ENCODE results near the gene TNFSF18.
"Not testable (repeated sequence)": the region's sequence is repeated elsewhere in the genome, so short reads cannot be mapped to it uniquely, and the experiment has no call there.

The TNFSF18 gene, protein sequence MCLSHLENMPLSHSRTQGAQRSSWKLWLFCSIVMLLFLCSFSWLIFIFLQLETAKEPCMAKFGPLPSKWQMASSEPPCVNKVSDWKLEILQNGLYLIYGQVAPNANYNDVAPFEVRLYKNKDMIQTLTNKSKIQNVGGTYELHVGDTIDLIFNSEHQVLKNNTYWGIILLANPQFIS

DNA sequence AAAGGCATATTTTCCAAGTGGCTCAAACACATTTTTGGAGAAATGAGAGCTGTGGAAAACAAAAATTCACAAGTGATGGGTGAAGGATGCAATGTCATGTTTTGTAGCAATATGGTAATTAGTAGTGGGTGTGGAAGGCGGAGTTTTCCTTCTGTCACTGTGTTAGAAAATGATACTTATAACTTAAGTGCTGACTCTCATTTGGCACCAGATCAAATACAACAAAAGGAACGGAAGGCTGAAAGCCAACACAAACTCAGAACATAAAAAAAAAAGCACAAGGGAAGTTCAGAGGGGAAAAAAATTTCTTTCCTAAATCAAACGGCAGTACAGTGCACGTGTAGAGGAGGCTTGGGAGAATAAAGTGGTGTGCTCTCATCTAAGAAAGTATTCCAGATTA, at the start of gene TNFSF18:
Gene TNFSF18 (minus strand): TSS at position 77 of the 400 bp plus-strand sequence. CDS start 45 bp downstream, at position 32.
- H3K9ac ChIP-seq (ENCODE audit: low read length) = no peak within 1 kb of the TSS
- H3K27ac ChIP-seq (ENCODE audit: low read depth, low read length) = no peak within 1 kb of the TSS
- no peaks in the 10 kb centered on the region for H3K4me1 ChIP-seq (ENCODE audit: control insufficient read depth, insufficient read depth, low read length)

DNA sequence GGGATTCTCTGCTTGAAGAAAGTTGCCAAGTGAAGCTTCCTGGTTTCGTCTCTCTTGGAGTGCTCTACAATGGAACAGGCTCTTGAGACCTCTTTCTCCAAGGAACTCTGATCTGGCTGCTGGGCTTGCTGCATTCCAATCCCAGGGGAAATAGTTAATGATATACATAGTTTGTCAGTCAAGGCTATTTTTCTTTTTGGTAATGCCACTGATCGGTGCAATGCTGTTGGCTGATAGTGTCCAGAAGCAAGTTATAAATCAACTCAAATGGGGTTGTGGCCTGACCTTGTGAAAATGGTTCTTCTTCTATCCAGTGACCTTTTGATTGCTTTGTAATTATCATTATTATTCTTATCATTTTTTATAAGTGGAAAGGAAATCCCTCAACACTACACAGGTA, 48.4 kb upstream of the TNFSF18 start:
- Histone ChIP-seq H3K9ac (ENCODE audit: low read length) (no peak overlapping the region), H3K27ac (ENCODE audit: low read depth, low read length) (no peak overlapping the region), H3K36me3 (ENCODE audit: control insufficient read depth, insufficient read depth, low read length) (no peaks in the 10 kb centered on the region), H3K4me1 (ENCODE audit: control insufficient read depth, insufficient read depth, low read length) (no peaks in the 10 kb centered on the region), H3K27me3 (ENCODE audit: control insufficient read depth, insufficient read depth, low read length) (no peaks in the 10 kb centered on the region), H3K4me3 (ENCODE audit: low read depth, low read length) (no peak overlapping the region), H3K9me3 (ENCODE audit: control insufficient read depth, insufficient read depth, low read depth, low read length) (peaks cover 5% of the 10 kb centered on the region; the same call in 1 of the 2 replicates)

More for the DNA sequence above, at the start of gene TNFSF18:
- no peaks in the 10 kb centered on the region for H3K36me3 ChIP-seq (ENCODE audit: control insufficient read depth, insufficient read depth, low read length)
- no peaks in the 10 kb centered on the region for H3K27me3 ChIP-seq (ENCODE audit: control insufficient read depth, insufficient read depth, low read length)
- H3K4me3 ChIP-seq (ENCODE audit: low read depth, low read length) = no peak within 1 kb of the TSS
- no peaks in the 10 kb centered on the region for H3K9me3 ChIP-seq (ENCODE audit: control insufficient read depth, insufficient read depth, low read depth, low read length)

DNA sequence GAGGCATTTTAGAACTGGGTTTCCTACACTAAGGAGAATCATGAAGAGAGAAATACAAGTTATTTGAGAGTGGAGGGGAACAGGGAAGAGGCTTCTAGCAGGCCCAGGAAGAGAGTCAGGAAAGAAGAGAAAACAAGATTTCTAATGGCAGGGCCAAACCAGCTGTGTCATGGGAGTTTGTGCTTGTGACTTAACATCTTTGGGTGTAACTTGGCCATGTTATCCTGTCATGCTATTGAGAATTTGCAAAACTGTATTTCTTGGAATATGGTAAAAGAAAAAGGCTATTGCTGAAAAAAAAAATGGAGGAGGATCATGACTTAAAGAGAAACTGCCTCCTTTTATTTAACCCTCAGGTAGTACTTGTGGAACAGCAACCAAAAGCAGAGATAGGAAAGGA, 47.4 kb upstream of the TNFSF18 start:
- Histone ChIP-seq H3K27me3 (ENCODE audit: control insufficient read depth, insufficient read depth, low read length) (no peaks in the 10 kb centered on the region), H3K36me3 (ENCODE audit: control insufficient read depth, insufficient read depth, low read length) (no peaks in the 10 kb centered on the region), H3K4me1 (ENCODE audit: control insufficient read depth, insufficient read depth, low read length) (no peaks in the 10 kb centered on the region), H3K9me3 (ENCODE audit: control insufficient read depth, insufficient read depth, low read depth, low read length) (no peaks in the 10 kb centered on the region; the same call in 1 of the 2 replicates), H3K9ac (ENCODE audit: low read length) (no peak overlapping the region), H3K4me3 (ENCODE audit: low read depth, low read length) (no peak overlapping the region), H3K27ac (ENCODE audit: low read depth, low read length) (no peak overlapping the region)

DNA sequence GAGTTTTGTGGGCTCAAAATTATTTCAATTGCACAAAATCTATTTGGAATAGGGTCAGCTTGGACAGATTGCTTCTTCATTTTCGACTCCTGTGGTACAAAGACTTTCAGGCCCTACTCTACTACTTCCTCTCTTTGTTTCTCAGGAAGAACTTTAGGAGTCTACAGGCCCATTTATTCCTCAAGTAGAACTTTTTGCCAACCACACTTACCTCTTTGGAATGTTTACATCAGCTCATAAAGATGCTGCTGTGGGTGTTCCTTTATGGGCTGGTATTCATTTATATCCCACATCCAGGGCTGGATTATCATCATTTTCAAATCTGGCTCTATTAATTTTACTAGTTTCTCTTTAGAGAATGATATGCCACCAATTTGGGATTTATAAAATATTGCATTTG, 46.3 kb upstream of the TNFSF18 start:
- Histone ChIP-seq H3K9ac (ENCODE audit: low read length) (no peak overlapping the region), H3K36me3 (ENCODE audit: control insufficient read depth, insufficient read depth, low read length) (no peaks in the 10 kb centered on the region), H3K27me3 (ENCODE audit: control insufficient read depth, insufficient read depth, low read length) (no peaks in the 10 kb centered on the region), H3K4me3 (ENCODE audit: low read depth, low read length) (no peak overlapping the region), H3K27ac (ENCODE audit: low read depth, low read length) (no peak overlapping the region), H3K4me1 (ENCODE audit: control insufficient read depth, insufficient read depth, low read length) (no peaks in the 10 kb centered on the region), H3K9me3 (ENCODE audit: control insufficient read depth, insufficient read depth, low read depth, low read length) (no peaks in the 10 kb centered on the region)

DNA sequence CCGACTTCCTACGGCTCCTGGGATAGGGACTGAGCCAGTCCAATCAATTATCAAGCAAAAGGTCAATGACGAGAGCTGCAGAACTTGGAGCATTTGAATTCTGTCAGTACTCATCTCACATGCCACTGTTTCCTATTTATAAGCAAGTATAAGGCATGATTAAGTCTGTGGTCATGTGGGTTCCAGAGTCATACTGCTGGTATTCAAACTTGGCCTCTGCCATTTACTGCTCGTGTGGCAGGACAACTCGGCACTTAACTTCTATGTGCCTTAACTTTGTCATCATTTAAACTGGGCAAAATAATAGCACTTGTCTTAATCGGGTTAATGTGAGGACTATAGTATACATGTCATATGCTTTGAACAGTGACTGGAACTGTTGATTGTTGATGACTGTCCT, 44.9 kb upstream of the TNFSF18 start:
- H3K27ac ChIP-seq (ENCODE audit: low read depth, low read length) = no peak overlapping the region
- H3K9me3 ChIP-seq (ENCODE audit: control insufficient read depth, insufficient read depth, low read depth, low read length) = no peaks in the 10 kb centered on the region
- H3K27me3 ChIP-seq (ENCODE audit: control insufficient read depth, insufficient read depth, low read length) = no peaks in the 10 kb centered on the region
- H3K36me3 ChIP-seq (ENCODE audit: control insufficient read depth, insufficient read depth, low read length) = no peaks in the 10 kb centered on the region
- H3K4me3 ChIP-seq (ENCODE audit: low read depth, low read length) = no peak overlapping the region
- no peak overlapping the region for H3K9ac ChIP-seq (ENCODE audit: low read length)
- no peaks in the 10 kb centered on the region for H3K4me1 ChIP-seq (ENCODE audit: control insufficient read depth, insufficient read depth, low read length)

DNA sequence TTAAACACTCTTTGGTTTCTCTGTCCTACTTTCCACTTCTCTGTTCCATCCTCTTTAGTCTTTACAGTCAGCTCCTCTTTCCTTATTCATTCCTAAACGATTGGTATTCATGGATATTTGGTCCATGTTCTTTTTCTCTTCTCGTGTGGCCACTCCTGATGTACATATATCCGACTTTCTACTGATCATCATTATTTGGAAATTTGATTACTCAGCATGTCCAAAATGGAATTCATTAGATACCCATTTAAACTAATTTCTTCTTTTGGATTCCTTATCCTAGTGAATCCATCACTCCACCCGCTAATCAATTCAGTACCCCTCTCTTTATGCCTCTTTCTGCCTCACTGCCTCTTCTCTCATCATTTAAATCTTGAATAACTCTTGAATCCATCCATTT, 43.8 kb upstream of the TNFSF18 start:
- Histone ChIP-seq H3K9me3 (ENCODE audit: control insufficient read depth, insufficient read depth, low read depth, low read length) (no peaks in the 10 kb centered on the region), H3K9ac (ENCODE audit: low read length) (no peak overlapping the region)

DNA sequence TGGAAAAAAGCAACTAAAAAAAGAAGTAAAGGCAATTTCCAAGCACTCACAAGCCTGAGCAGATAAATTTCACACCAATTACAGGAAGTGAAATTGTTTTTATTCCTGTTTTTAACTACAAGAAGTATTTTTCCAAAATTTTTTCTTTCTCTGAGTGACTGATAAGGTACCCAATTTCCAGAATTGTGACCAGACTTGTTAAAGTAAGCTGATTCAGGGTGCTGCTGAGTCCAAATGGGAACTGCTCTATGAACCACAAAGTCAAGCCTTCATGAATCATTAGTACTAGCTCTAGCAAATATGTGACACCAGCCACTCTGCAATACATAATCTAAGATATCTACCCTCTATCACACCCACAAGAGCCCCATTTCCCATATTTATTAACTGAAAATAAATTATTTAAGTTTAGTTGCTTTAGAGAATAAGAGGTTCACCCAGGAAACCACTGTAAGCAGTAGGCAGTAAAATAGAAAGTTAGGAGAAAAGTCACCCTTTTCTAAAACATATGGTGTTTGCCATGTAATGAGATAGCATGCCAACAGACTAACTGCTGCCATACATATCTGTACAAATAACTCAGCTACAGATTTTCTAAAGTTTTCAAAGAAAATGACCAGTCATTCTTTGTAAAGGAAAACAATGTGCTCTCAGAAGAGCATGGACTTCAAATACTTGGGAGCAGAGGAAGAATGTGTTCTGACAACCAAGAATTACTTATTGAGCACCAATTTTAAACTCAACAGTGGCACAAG, 43.1 kb upstream of the TNFSF18 start:
- Histone ChIP-seq H3K27me3 (ENCODE audit: control insufficient read depth, insufficient read depth, low read length) (no peaks in the 10 kb centered on the region), H3K36me3 (ENCODE audit: control insufficient read depth, insufficient read depth, low read length) (no peaks in the 10 kb centered on the region), H3K9me3 (ENCODE audit: control insufficient read depth, insufficient read depth, low read depth, low read length) (no peaks in the 10 kb centered on the region), H3K27ac (ENCODE audit: low read depth, low read length) (no peak overlapping the region), H3K4me3 (ENCODE audit: low read depth, low read length) (no peak overlapping the region), H3K9ac (ENCODE audit: low read length) (no peak overlapping the region), H3K4me1 (ENCODE audit: control insufficient read depth, insufficient read depth, low read length) (no peaks in the 10 kb centered on the region)

More for the DNA sequence above, 43.8 kb upstream of the TNFSF18 start:
- no peak overlapping the region for H3K4me3 ChIP-seq (ENCODE audit: low read depth, low read length)
- H3K27ac ChIP-seq (ENCODE audit: low read depth, low read length) = no peak overlapping the region
- H3K4me1 ChIP-seq (ENCODE audit: control insufficient read depth, insufficient read depth, low read length) = no peaks in the 10 kb centered on the region
- H3K27me3 ChIP-seq (ENCODE audit: control insufficient read depth, insufficient read depth, low read length) = no peaks in the 10 kb centered on the region
- H3K36me3 ChIP-seq (ENCODE audit: control insufficient read depth, insufficient read depth, low read length) = no peaks in the 10 kb centered on the region

DNA sequence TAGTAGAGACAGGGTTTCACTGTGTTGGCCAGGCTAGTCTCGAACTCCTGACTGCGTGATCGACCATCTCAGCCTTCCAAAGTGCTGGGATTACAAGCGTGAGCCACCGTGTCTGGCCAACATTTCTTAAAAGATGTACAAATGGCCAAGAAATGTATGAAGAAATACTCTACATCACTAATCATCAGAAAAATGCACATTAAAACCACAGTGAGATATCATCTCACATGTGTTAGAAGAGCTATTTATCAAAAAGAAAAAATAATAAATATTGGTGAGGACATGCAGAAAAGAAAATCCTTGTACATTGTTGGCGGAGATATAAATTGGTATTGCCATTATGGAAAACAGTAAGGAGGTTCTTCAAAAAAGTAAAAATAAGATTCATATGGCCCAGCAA, 33.6 kb upstream of the TNFSF18 start:
- Histone ChIP-seq H3K9ac (ENCODE audit: low read length) (no peak overlapping the region), H3K27me3 (ENCODE audit: control insufficient read depth, insufficient read depth, low read length) (no peaks in the 10 kb centered on the region; the same call in 1 of the 2 replicates), H3K27ac (ENCODE audit: low read depth, low read length) (no peak overlapping the region), H3K4me3 (ENCODE audit: low read depth, low read length) (no peak overlapping the region), H3K36me3 (ENCODE audit: control insufficient read depth, insufficient read depth, low read length) (no peaks in the 10 kb centered on the region), H3K4me1 (ENCODE audit: control insufficient read depth, insufficient read depth, low read length) (no peaks in the 10 kb centered on the region), H3K9me3 (ENCODE audit: control insufficient read depth, insufficient read depth, low read depth, low read length) (no peaks in the 10 kb centered on the region)

DNA sequence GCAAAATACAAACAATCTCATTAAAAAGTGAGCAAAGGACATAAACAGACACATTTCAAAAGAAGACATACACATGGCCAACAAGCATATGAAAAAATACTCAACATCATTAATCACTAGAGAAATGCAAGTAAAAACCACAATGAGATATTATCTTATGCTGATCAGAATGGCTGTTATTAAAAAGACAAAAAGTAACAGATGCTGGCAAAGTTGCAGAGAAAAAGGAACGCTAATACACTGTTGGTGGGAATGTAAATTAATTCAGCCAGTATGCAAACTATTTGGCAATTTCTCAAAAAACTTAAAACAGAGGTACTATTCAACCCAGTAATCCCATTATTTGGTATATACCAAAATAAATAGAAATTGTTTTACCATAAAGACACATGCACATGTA, 32.2 kb upstream of the TNFSF18 start:
- Histone ChIP-seq H3K27me3 (ENCODE audit: control insufficient read depth, insufficient read depth, low read length) (no peaks in the 10 kb centered on the region; the same call in 1 of the 2 replicates), H3K9ac (ENCODE audit: low read length) (no peak overlapping the region), H3K9me3 (ENCODE audit: control insufficient read depth, insufficient read depth, low read depth, low read length) (no peaks in the 10 kb centered on the region), H3K36me3 (ENCODE audit: control insufficient read depth, insufficient read depth, low read length) (no peaks in the 10 kb centered on the region), H3K4me3 (ENCODE audit: low read depth, low read length) (no peak overlapping the region), H3K4me1 (ENCODE audit: control insufficient read depth, insufficient read depth, low read length) (no peaks in the 10 kb centered on the region), H3K27ac (ENCODE audit: low read depth, low read length) (no peak overlapping the region)

DNA sequence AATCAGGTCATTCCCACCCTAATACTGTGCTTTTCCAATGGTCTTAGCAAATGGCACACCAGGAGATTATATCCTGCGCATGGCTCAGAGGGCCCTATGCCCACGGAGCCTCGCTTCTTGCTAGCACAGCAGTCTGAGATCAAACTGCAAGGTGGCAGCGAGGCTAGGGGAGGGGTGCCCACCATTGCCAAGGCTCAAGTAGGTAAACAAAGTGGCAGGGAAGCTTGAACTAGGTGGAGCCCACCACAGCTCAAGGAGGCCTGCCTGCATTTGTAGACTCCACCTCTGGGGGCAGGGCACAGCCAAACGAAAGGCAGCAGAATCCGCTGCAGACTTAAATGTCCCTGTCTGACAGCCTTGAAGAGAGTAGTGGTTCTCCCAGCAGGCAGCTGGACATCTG, 23.5 kb upstream of the TNFSF18 start:
- not testable (repeated sequence) for H3K36me3 ChIP-seq (ENCODE audit: control insufficient read depth, insufficient read depth, low read length)

DNA sequence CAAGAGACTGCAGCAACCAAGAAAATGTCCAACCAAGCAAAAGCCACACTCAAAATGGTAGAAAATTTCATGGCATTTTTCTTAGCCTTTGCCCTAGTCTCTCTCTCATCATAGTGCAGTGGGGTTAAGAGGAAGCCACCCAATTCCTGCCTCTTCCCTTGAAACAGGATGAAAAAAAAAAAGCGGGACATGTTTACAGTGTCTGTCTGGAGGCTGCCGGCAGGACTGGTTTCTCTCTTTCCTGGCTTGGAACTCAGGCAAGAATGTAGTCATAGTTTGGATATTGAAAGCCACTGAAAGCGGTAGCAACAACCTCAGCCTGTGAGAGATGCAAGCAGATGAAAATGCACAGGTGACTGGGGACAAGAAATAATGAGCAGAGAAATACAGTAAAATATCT, 13.3 kb upstream of the TNFSF18 start:
- no peaks in the 10 kb centered on the region for H3K27me3 ChIP-seq (ENCODE audit: control insufficient read depth, insufficient read depth, low read length)
- no peak overlapping the region for H3K9ac ChIP-seq (ENCODE audit: low read length)
- no peak overlapping the region for H3K27ac ChIP-seq (ENCODE audit: low read depth, low read length)
- H3K4me1 ChIP-seq (ENCODE audit: control insufficient read depth, insufficient read depth, low read length) = no peaks in the 10 kb centered on the region
- H3K4me3 ChIP-seq (ENCODE audit: low read depth, low read length) = no peak overlapping the region
- H3K9me3 ChIP-seq (ENCODE audit: control insufficient read depth, insufficient read depth, low read depth, low read length) = no peaks in the 10 kb centered on the region
- no peaks in the 10 kb centered on the region for H3K36me3 ChIP-seq (ENCODE audit: control insufficient read depth, insufficient read depth, low read length)

More for the DNA sequence above, 23.5 kb upstream of the TNFSF18 start:
- peaks cover 17% of the 10 kb centered on the region; the same call in 1 of the 2 replicates for H3K9me3 ChIP-seq (ENCODE audit: control insufficient read depth, insufficient read depth, low read depth, low read length)
- not testable (repeated sequence) for H3K4me1 ChIP-seq (ENCODE audit: control insufficient read depth, insufficient read depth, low read length); H3K9ac ChIP-seq (ENCODE audit: low read length); H3K27me3 ChIP-seq (ENCODE audit: control insufficient read depth, insufficient read depth, low read length); H3K27ac ChIP-seq (ENCODE audit: low read depth, low read length); H3K4me3 ChIP-seq (ENCODE audit: low read depth, low read length)
